A549 (cell line): Measurements from ENCODE around the gene AHCYL2. TPM values are rescaled to one million over a fixed set of nuclear protein-coding genes. Genes with fewer than 3 reads are reported as not detected.

Experiments used
- ATAC-seq, 2 experiments: fragments of 200-7000 bp in 1 of 2; fragments of >200 bp in 1 of 2; cut with Nextera tagmentation in 1 of 2; cut with Tn5 transposase in 1 of 2; 3 replicates each; pipeline versions ENCODE4 v1.8.0 to v1.9.1; 2018 to 2020; ENCODE audit warnings: mild to moderate bottlenecking in 1 of 2, moderate library complexity in 1 of 2
- CTCF ChIA-PET: fragments of 300-600 bp; sonication (Branson Sonifier 250); formaldehyde crosslinking; extraction: SDS; loops from one replicate; lab custom pipeline; 2021; ENCODE audit warnings: antibody characterized with exemption, inconsistent platforms; lab: Yijun Ruan, JAX
- POLR2A ChIA-PET: fragments of 350-600 bp; formaldehyde crosslinking; extraction: SDS; loops from one replicate; lab custom pipeline; 2021; ENCODE audit warnings: antibody characterized with exemption, inconsistent platforms; lab: Yijun Ruan, JAX
- DNase-seq, 2 experiments: peaks; one replicate each; pipeline versions ENCODE4 v3.0.0 to v3.0.0-alpha.2; 2011 to 2016; ENCODE audit warnings: low read depth in 1 of 2, low spot score in 1 of 2
- FAIRE-seq: peaks from 2 replicates; lab custom pipeline; 2011; peaks lifted over from hg19 to GRCh38; lab: Jason Lieb, UNC
- H3K27ac ChIP-seq, 2 experiments: fragments of >200 bp; sonication (Bioruptor Twin); formaldehyde crosslinking; 3 replicates each; pipeline ENCODE4 v1.5.1; 2016 to 2017
- H3K4me1 ChIP-seq: fragments of >200 bp; sonication (Bioruptor Twin); formaldehyde crosslinking; 3 replicates; pipeline ENCODE4 v1.6.1; 2016
- H3K4me2 ChIP-seq: fragments of >200 bp; sonication (Bioruptor Twin); formaldehyde crosslinking; 3 replicates; pipeline ENCODE4 v1.6.1; 2016
- H3K4me3 ChIP-seq: fragments of >200 bp; sonication (Bioruptor Twin); formaldehyde crosslinking; 3 replicates; pipeline ENCODE4 v1.5.1; 2016
- H3K9me3 ChIP-seq: fragments of >200 bp; sonication (Bioruptor Twin); formaldehyde crosslinking; 3 replicates; pipeline ENCODE4 v1.6.1; 2016
- ATOH8 ChIP-seq: fragments of 250-450 bp; sonication (Bioruptor Pico); IDR thresholded peaks from 2 replicates; pipeline ENCODE4 v1.5.0; 2020; ENCODE audit warnings: low read depth, mild to moderate bottlenecking, moderate library complexity
- CHD2 ChIP-seq: fragments of 150-350 bp; IDR thresholded peaks from 2 replicates; pipeline ENCODE4 v1.6.1; 2014; ENCODE audit warnings: low read length; ENCODE audit not compliant: partially characterized antibody
- E2F6 ChIP-seq: IDR thresholded peaks from 2 replicates; pipeline ENCODE4 v1.6.1; 2012; ENCODE audit warnings: low read depth, borderline replicate concordance
- EHF ChIP-seq: fragments of 250-450 bp; sonication (Bioruptor Pico); IDR thresholded peaks from 2 replicates; pipeline ENCODE4 v1.5.0; 2020; ENCODE audit warnings: mild to moderate bottlenecking
- EHMT2 ChIP-seq: fragments of 200-600 bp; sonication (generic); IDR thresholded peaks from 2 replicates; pipeline ENCODE4 v1.6.1; 2016; ENCODE audit warnings: antibody characterized with exemption, low read depth, mild to moderate bottlenecking, moderate library complexity
- ELK1 ChIP-seq: fragments of 150-350 bp; IDR thresholded peaks from 2 replicates; pipeline ENCODE4 v1.6.1; 2014; ENCODE audit warnings: low read depth, mild to moderate bottlenecking, low read length
- EP300 ChIP-seq, 2 experiments: fragments of >200 bp; sonication (Bioruptor Twin); formaldehyde crosslinking; IDR thresholded peaks; 2 replicates in 1 of 2; 3 replicates in 1 of 2; pipeline ENCODE4 v1.6.1; 2016 to 2017
- FOXS1 ChIP-seq: fragments of 250-450 bp; sonication (Bioruptor Pico); IDR thresholded peaks from 2 replicates; pipeline ENCODE4 v1.5.0; 2020; ENCODE audit warnings: mild to moderate bottlenecking, moderate library complexity
- GATA3 ChIP-seq: IDR thresholded peaks from 2 replicates; pipeline ENCODE4 v1.6.1; 2012; ENCODE audit warnings: borderline replicate concordance
- HES2 ChIP-seq: fragments of >200 bp; sonication (Bioruptor Twin); formaldehyde crosslinking; IDR thresholded peaks from 2 replicates; pipeline ENCODE4 v1.6.1; 2016
- HEYL ChIP-seq: fragments of 250-450 bp; sonication (Bioruptor Pico); IDR thresholded peaks from 2 replicates; pipeline ENCODE4 v1.8.0; 2021; ENCODE audit warnings: mild to moderate bottlenecking, moderate library complexity
- HMGXB4 ChIP-seq: fragments of 250-450 bp; sonication (Bioruptor Pico); IDR thresholded peaks from 2 replicates; pipeline ENCODE4 v1.5.0; 2021; ENCODE audit warnings: mild to moderate bottlenecking, moderate library complexity, borderline replicate concordance
- HOXA7 ChIP-seq: fragments of 250-450 bp; sonication (Bioruptor Pico); IDR thresholded peaks from 2 replicates; pipeline ENCODE4 v1.5.0; 2020; ENCODE audit warnings: mild to moderate bottlenecking, moderate library complexity
- JUN ChIP-seq, 2 experiments: fragments of >200 bp; sonication (Bioruptor Twin); formaldehyde crosslinking; IDR thresholded peaks; 2 replicates in 1 of 2; 3 replicates in 1 of 2; pipeline ENCODE4 v1.6.1; 2016 to 2017
- JUNB ChIP-seq: fragments of >200 bp; sonication (Bioruptor Twin); formaldehyde crosslinking; IDR thresholded peaks from 2 replicates; pipeline ENCODE4 v1.6.1; 2016
- MYC ChIP-seq: IDR thresholded peaks from 2 replicates; pipeline ENCODE4 v1.6.1; 2012; ENCODE audit warnings: mild to moderate bottlenecking, inconsistent platforms, low read length, improper control_type of control experiment, borderline replicate concordance
- NFE2L2 ChIP-seq: fragments of 150-350 bp; conservative IDR thresholded peaks from 2 replicates; pipeline ENCODE4 v1.6.1; 2014; ENCODE audit warnings: low read length
- NPAS2 ChIP-seq: fragments of 250-450 bp; sonication (Bioruptor Pico); IDR thresholded peaks from 2 replicates; pipeline ENCODE4 v1.8.0; 2022; ENCODE audit warnings: mild to moderate bottlenecking, moderate library complexity, borderline replicate concordance
- POLR2AphosphoS2 ChIP-seq: conservative IDR thresholded peaks from 2 replicates; pipeline ENCODE4 v1.6.1; 2012; ENCODE audit warnings: low read length, improper control_type of control experiment, inconsistent platforms
- RARB ChIP-seq: fragments of 250-450 bp; sonication (Bioruptor Pico); IDR thresholded peaks from 2 replicates; pipeline ENCODE4 v1.8.0; 2021; ENCODE audit warnings: mild to moderate bottlenecking, moderate library complexity
- RCOR1 ChIP-seq: fragments of 150-350 bp; IDR thresholded peaks from 2 replicates; pipeline ENCODE4 v1.6.1; 2014; ENCODE audit warnings: antibody characterized with exemption, low read length, low read depth
- RFX5 ChIP-seq: fragments of 450-650 bp; IDR thresholded peaks from 2 replicates; pipeline ENCODE4 v1.7.1; 2014; ENCODE audit warnings: antibody characterized with exemption, mild to moderate bottlenecking, moderate library complexity
- RNF2 ChIP-seq: fragments of 200-600 bp; sonication (generic); IDR thresholded peaks from 2 replicates; pipeline ENCODE4 v1.6.1; 2016; ENCODE audit warnings: low read depth, mild to moderate bottlenecking, antibody characterized with exemption, moderate library complexity, borderline replicate concordance
- SREBF2 ChIP-seq: fragments of 450-650 bp; IDR thresholded peaks from 2 replicates; pipeline ENCODE4 v1.6.1; 2014; ENCODE audit warnings: mild to moderate bottlenecking, moderate library complexity
- TFCP2L1 ChIP-seq: fragments of 250-450 bp; sonication (Bioruptor Pico); IDR thresholded peaks from 2 replicates; pipeline ENCODE4 v1.5.0; 2021; ENCODE audit warnings: mild to moderate bottlenecking
- USF2 ChIP-seq: fragments of 450-650 bp; IDR thresholded peaks from 2 replicates; pipeline ENCODE4 v1.6.1; 2014; ENCODE audit warnings: antibody characterized with exemption
- ZC3H11A ChIP-seq: fragments of 450-650 bp; IDR thresholded peaks from 2 replicates; pipeline ENCODE4 v1.6.1; 2014; ENCODE audit warnings: antibody characterized with exemption, mild to moderate bottlenecking
- ZNF302 ChIP-seq: fragments of 250-450 bp; sonication (Bioruptor Pico); IDR thresholded peaks from 2 replicates; pipeline ENCODE4 v1.9.0; 2021; ENCODE audit warnings: inconsistent platforms, mild to moderate bottlenecking, moderate library complexity
- WGBS: methylation state at CpG from one replicate; pipeline ENCODE4 v1.1.6; 2017; ENCODE audit errors: missing lambda C conversion rate; 5-methylcytosine and 5-hydroxymethylcytosine counted together
- polyA plus RNA-seq, 4 experiments: library from polyadenylated mRNA; depleted of rRNA in 3 of 4; stranded (reverse); fragments of >200 nt; fragmentation: RNase III in 1 of 4; extraction: RNeasy Plus Mini Kit Qiagen cat#74134 plus additional on column Dnase treatment in 1 of 4; gene quantifications; 2 replicates in 3 of 4; 3 replicates in 1 of 4; pipeline ENCODE4 v1.2.3, GENCODE V29; 2011 to 2017

The AHCYL2 gene
- polyA plus RNA-seq, 2 of the 4 experiments (the other 2 are of a cell fraction): 10.8 to 25.9 TPM

GRCh38 chr7:129389829-129390228, 165.0 kb downstream of the AHCYL2 start:
- H3K4me1 ChIP-seq: no peaks in the 10 kb centered on the region
- FAIRE-seq: no peak
- ChIA-PET CTCF (interaction anchor here (0.6 to 4.4 kb wide), 9 partner anchors 13 to 578 kb away, joined by 3 to 28 read pairs (median 4); no protein-coding TSS in a partner anchor), POLR2A (no interaction called here)
- no peak overlapping the region for H3K27ac ChIP-seq
- TF ChIP-seq RNF2 (no peak), EHMT2 (no peak), USF2 (no peak), SREBF2 (no peak), JUN (IDR thresholded peaks at IDR 0.05) (no peak), EHF (CRISPR knock-in tag) (no peak), HES2 (no peak), GATA3 (no peak), RARB (CRISPR knock-in tag) (no peak), MYC (no peak), RFX5 (no peak), HOXA7 (CRISPR knock-in tag) (no peak), POLR2AphosphoS2 (no peak), ATOH8 (CRISPR knock-in tag) (no peak)
- TF ChIP-seq, all 56 proteins: peak for 0
- Histone ChIP-seq H3K9me3 (no peaks in the 10 kb centered on the region), H3K4me2 (no peak overlapping the region), H3K4me3 (no peak overlapping the region)
- 13% methylated on average over 1 of the region's 1 CpG for WGBS
- ATAC-seq (no peak), DNase-seq (no peak)

- H3K27ac ChIP-seq: no peak overlapping the region
- H3K4me2 ChIP-seq: no peak overlapping the region
- ChIA-PET POLR2A (no interaction called here), CTCF (interaction anchor here (0.6 to 4.4 kb wide), 6 partner anchors 10 to 578 kb away, joined by 3 to 28 read pairs (median 4); no protein-coding TSS in a partner anchor)
- TF ChIP-seq EP300 (IDR thresholded peaks at IDR 0.05): no peak
- TF ChIP-seq JUN (IDR thresholded peaks at IDR 0.05): no peak
- TF ChIP-seq ZNF302 (CRISPR knock-in tag): no peak
- no peak for TF ChIP-seq CHD2
- TF ChIP-seq EHF (CRISPR knock-in tag): no peak
- no peak for TF ChIP-seq POLR2AphosphoS2
- no peak for TF ChIP-seq HEYL (CRISPR knock-in tag)
- no peak for TF ChIP-seq GATA3
- DNase-seq: no peak
- FAIRE-seq: no peak
- no peak overlapping the region for H3K4me3 ChIP-seq
- H3K4me1 ChIP-seq: no peaks in the 10 kb centered on the region
- no peaks in the 10 kb centered on the region for H3K9me3 ChIP-seq
- ATAC-seq: no peak
Observed at GRCh38 chr7:129390314-129390713, 165.5 kb downstream of the AHCYL2 start.

GRCh38 chr7:129391546-129392171, 166.8 kb downstream of the AHCYL2 start:
- 84% methylated on average over 2 of the region's 2 CpGs for WGBS
- Histone ChIP-seq H3K4me1 (no peaks in the 10 kb centered on the region), H3K27ac (no peak overlapping the region), H3K4me2 (no peak overlapping the region), H3K4me3 (no peak overlapping the region), H3K9me3 (no peaks in the 10 kb centered on the region)
- DNase-seq (no peak), FAIRE-seq (no peak), ATAC-seq (no peak)
- TF ChIP-seq E2F6: no peak
- no peak for TF ChIP-seq HMGXB4
- TF ChIP-seq HOXA7 (CRISPR knock-in tag): no peak
- no peak for TF ChIP-seq NPAS2 (CRISPR knock-in tag)
- no peak for TF ChIP-seq GATA3
- no peak for TF ChIP-seq RNF2
- no peak for TF ChIP-seq RCOR1
- no peak for TF ChIP-seq ELK1
- no peak for TF ChIP-seq FOXS1 (CRISPR knock-in tag)
- TF ChIP-seq TFCP2L1 (CRISPR knock-in tag): no peak
- no peak for TF ChIP-seq EP300 (IDR thresholded peaks at IDR 0.05)
- TF ChIP-seq JUNB: no peak
- TF ChIP-seq ZC3H11A: no peak
- TF ChIP-seq NFE2L2: no peak
- CTCF ChIA-PET: interaction anchor here (1.2 to 1.9 kb wide), 5 partner anchors 9 to 173 kb away, joined by 3 to 9 read pairs (median 5); no protein-coding TSS in a partner anchor
- POLR2A ChIA-PET: no interaction called here
